Left ventricle myocardium superior (tissue), 1 donor: ENCODE results near the gene RAB35. TPM values are rescaled to one million over a fixed set of nuclear protein-coding genes. Genes with fewer than 3 reads are reported as not detected.
A peak's percentile ranks its signal among the peaks of the same experiment; 100 is the strongest.

Experiments used
- ATAC-seq: fragments of 200-7000 bp; cut with Tn5 transposase; one replicate; pipeline ENCODE4 v1.9.1; 2020; ENCODE audit warnings: mild to moderate bottlenecking, moderate library complexity
- DNase-seq: peaks from one replicate; pipeline ENCODE4 v3.0.0-alpha.2; 2020
- intact Hi-C: fragments of 100-400 bp; cut with micrococcal nuclease; formaldehyde crosslinking; loops from one replicate; pipeline ENCODE4 v1.11.0; 2022
- long read RNA-seq: library from polyadenylated mRNA; unstranded; transcript quantifications from one replicate; pipeline ENCODE4 v2.0.0, GENCODE V29; 2021
- total RNA-seq: library from RNA; stranded (reverse); fragmentation: NEBNext Ultra II Directional; extraction: Animal tissue kit (Norgen Biotek cat#: 25700); gene quantifications from one replicate; pipeline ENCODE4 v1.2.1, GENCODE V29; 2021
- donor health status: DM: no; HTN: yes; CAD: no; lungs with severe emphysema.

RAB35 gene
- total RNA-seq, result 24.0 TPM
- long read RNA-seq, transcript RAB35-201 (6 exons, 2,945 nt), result major isoform, 5 of 11 reads
- long read RNA-seq, partial matches to known transcripts, result 0 of 11 reads
- long read RNA-seq, other reads (novel, unspliced or antisense), result 6 of 11 reads

GRCh38 chr12:120116441-120116791 is at the start of gene RAB35:
Gene RAB35 (minus strand): TSS chr12:120116753. CDS start chr12:120116650, 103 bp downstream.
- ATAC-seq (no peak), DNase-seq (no peak)
- intact Hi-C loops, result no loop called here

GRCh38 chr12:120164293-120164692 is 47.7 kb upstream of the RAB35 start:
- intact Hi-C loops, result no loop called here
- no peak for DNase-seq
- no peak for ATAC-seq

GRCh38 chr12:120162763-120163162 is 46.2 kb upstream of the RAB35 start:
- ATAC-seq (no peak), DNase-seq (no peak)
- intact Hi-C loops, result no loop called here

- DNase-seq, result no peak
- ATAC-seq, result no peak
- intact Hi-C loops, result no loop called here
Measured at GRCh38 chr12:120161852-120162251, 45.3 kb upstream of the RAB35 start.

GRCh38 chr12:120159509-120160237 is 43.1 kb upstream of the RAB35 start:
- peak; percentile 71 for ATAC-seq
- intact Hi-C loops, result no loop called here
- DNase-seq, result peak; percentile 53

- intact Hi-C loops, result no loop called here
- no peak for ATAC-seq
- DNase-seq, result no peak
Measured at GRCh38 chr12:120158351-120158750, 41.8 kb upstream of the RAB35 start.

- ATAC-seq, result no peak
- DNase-seq, result no peak
- intact Hi-C loops, result no loop called here
Measured at GRCh38 chr12:120157678-120158077, 41.1 kb upstream of the RAB35 start.

GRCh38 chr12:120156315-120157259 is 40.0 kb upstream of the RAB35 start:
- DNase-seq, result no peak
- no peak for ATAC-seq
- intact Hi-C loops, result no loop called here

- intact Hi-C loops, result no loop called here
- no peak for DNase-seq
- no peak for ATAC-seq
Measured at GRCh38 chr12:120155072-120155471, 38.5 kb upstream of the RAB35 start.

- intact Hi-C loops, result no loop called here
- no peak for ATAC-seq
- DNase-seq, result no peak
Measured at GRCh38 chr12:120150919-120151525, 34.5 kb upstream of the RAB35 start.

- ATAC-seq, result no peak
- intact Hi-C loops, result no loop called here
Measured at GRCh38 chr12:120148011-120148410, 31.5 kb upstream of the RAB35 start.

GRCh38 chr12:120145164-120145563 is 28.6 kb upstream of the RAB35 start:
- intact Hi-C loops, result no loop called here
- ATAC-seq (no peak), DNase-seq (no peak)

More at GRCh38 chr12:120148011-120148410, 31.5 kb upstream of the RAB35 start:
- DNase-seq, result no peak

- intact Hi-C loops, result no loop called here
- ATAC-seq (no peak), DNase-seq (no peak)
Measured at GRCh38 chr12:120144215-120144614, 27.7 kb upstream of the RAB35 start.

- no peak for DNase-seq
- no peak for ATAC-seq
- intact Hi-C loops, result no loop called here
Measured at GRCh38 chr12:120142231-120142877, 25.8 kb upstream of the RAB35 start.

- DNase-seq (no peak), ATAC-seq (no peak)
- intact Hi-C loops, result no loop called here
Measured at GRCh38 chr12:120141336-120141735, 24.8 kb upstream of the RAB35 start.

- no peak for ATAC-seq
- no peak for DNase-seq
- intact Hi-C loops, result no loop called here
Measured at GRCh38 chr12:120140603-120141002, 24.1 kb upstream of the RAB35 start.

- DNase-seq, result no peak
- ATAC-seq, result no peak
- intact Hi-C loops, result no loop called here
Measured at GRCh38 chr12:120139958-120140357, 23.4 kb upstream of the RAB35 start.

- intact Hi-C loops, result no loop called here
- no peak for DNase-seq
- no peak for ATAC-seq
Measured at GRCh38 chr12:120138366-120138765, 21.8 kb upstream of the RAB35 start.

- intact Hi-C loops, result no loop called here
- ATAC-seq (no peak), DNase-seq (no peak)
Measured at GRCh38 chr12:120137833-120138232, 21.3 kb upstream of the RAB35 start.
